NCI-H446 (cell line): ENCODE results near the gene NT5E.

Experiments
- DNase-seq, 2 experiments: peaks; one replicate each; lab custom pipeline; 2025; lab: John Stamatoyannopoulos, UW

NT5E gene

DNA sequence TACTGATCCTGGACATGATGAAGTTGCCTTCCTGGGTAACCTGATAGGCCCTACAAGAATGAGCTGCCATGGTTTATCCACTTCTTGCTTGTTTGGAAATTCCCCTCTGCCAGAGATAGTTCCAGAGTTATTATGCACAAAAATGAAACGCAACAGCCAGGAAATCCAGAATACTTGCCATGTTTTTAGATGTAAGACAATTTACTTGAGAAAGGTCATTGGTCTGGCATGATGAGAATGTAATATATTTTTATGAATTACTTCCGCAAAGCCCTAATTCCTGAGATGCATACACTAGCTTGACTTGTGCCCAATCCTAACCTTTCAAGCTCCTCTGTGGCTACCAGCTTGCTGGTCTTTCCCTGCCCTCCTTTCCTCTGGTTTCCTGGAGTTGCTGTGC is 27.9 kb upstream of the NT5E start:
- DNase-seq = no peak

- DNase-seq = no peak
These were observed 26.9 kb upstream of the NT5E start for GRCh38 chr6:85422996-85423395.

- no peak for DNase-seq
These were observed 24.9 kb upstream of the NT5E start for GRCh38 chr6:85424981-85425380.

DNA sequence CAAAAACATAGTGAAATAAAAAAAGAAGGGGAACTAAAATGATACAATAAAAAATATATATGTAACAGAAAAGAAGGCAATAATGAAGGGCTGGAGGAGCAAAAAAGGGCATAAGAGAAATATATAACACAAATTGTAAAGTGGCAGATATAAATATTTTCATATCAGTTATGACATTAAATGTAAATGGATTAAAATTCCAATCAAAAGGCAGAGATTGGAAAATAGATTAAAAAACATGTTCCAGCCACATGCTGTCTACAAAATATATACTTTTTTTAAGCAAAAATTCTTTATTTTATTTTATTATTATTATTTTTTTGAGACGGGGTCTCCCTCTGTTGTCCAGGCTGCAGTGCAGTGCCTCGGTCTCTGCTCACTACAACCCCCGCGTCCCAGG is 23.9 kb upstream of the NT5E start:
- no peak for DNase-seq

DNA sequence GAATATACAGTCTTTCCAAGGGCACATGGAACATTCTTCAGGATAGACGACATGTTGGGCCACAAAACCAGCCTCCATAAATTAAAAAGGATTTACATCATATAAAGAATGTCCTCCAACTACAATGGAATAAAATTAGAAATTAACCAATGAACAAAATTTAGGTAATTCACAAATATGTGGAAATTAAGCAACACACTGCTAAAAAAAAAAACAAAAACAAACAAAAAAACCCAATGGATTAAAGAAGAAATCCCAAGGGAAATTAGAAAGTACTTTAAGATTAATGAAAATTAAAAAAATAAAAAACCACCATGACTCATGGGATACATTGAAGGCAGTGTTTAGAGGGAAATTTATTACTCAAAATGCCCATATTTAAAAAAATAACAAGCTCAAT is 21.4 kb upstream of the NT5E start:
- no peak for DNase-seq

GRCh38 chr6:85429346-85429745 is 20.5 kb upstream of the NT5E start:
- no peak for DNase-seq

GRCh38 chr6:85431271-85431670 is 18.6 kb upstream of the NT5E start:
- no peak for DNase-seq

DNA sequence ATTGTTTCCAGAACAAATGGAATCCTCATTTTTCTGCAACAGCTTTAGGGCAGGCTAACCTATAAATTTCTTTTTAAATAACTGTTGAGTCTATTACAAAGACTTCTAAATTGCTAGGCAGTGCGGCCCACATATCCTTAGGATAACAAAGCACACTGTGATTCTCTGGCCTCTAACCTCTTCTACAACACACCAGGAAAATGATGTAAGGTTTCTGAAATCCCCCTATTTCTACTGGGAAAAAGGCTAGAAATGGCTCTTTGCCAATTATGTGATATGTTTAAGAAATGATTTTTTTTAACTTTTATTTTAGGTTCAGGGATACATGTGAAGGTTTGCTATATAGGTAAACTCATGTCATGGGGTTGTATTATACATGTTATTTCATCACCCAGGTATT is 17.3 kb upstream of the NT5E start:
- DNase-seq = no peak

GRCh38 chr6:85435851-85436250 is 14.0 kb upstream of the NT5E start:
- DNase-seq = no peak

GRCh38 chr6:85436411-85436810 is 13.5 kb upstream of the NT5E start:
- DNase-seq = no peak

DNA sequence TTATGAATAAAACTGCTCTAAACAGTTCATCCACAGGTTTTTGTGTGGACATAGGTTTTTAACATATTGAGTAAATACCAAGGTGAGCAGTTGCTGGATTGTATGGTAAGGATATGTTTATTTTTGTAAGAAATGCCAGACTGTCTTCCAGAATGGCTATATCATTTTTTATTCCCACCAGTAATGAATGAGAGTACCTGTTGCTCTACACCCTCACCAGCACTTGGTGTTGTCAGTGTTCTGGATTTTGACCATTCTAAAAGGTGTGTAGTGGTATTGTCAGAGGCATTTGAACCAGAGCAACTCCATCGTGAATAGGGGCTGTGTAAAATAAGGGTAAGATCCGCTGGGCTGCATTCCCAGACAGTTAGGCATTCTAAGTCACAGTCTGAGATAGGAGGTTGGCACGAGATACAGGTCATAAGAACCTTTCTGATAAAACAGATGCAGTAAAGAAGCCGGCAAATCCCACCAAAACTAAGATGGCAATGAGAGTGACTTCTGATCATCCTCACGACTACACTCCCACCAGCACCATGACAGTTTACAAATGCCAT is 12.9 kb upstream of the NT5E start:
- no peak for DNase-seq

DNA sequence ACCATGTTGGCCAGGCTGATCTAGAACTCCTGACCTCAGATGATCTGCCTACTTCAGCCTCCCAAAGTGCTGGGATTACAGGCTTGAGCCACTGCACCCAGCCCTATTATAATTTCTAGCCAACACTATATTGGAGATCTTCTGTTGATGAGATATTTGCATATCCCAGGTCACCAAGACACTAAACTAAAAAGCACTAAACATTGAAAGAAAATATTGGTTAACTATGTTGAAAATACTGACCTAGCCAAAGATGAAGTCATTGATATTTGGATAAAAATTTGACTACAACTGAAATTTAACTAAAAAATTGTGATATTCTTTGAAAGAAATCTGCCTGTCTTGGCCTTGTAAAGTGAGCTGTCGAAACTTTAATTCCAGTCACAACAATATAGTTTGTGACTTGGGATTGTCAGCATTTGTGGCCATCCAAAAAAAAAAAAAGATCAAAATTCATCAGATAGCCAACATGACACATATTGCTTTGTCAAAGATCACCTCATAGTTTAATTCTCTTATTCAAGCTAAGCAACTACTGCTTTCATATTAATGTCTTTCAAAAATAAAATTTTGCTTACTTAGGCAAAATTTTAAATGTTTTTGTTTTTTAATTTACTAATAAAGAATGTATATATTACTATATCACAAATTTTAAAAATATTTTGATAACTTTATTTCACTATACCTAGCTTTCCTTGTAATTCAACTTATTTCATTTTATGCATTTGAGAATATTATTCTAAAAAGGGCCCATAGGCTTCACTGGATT is 6.3 kb upstream of the NT5E start:
- DNase-seq = no peak

GRCh38 chr6:85449388-85449817 is 480 bp upstream of the NT5E start:
- no peak for DNase-seq

DNA sequence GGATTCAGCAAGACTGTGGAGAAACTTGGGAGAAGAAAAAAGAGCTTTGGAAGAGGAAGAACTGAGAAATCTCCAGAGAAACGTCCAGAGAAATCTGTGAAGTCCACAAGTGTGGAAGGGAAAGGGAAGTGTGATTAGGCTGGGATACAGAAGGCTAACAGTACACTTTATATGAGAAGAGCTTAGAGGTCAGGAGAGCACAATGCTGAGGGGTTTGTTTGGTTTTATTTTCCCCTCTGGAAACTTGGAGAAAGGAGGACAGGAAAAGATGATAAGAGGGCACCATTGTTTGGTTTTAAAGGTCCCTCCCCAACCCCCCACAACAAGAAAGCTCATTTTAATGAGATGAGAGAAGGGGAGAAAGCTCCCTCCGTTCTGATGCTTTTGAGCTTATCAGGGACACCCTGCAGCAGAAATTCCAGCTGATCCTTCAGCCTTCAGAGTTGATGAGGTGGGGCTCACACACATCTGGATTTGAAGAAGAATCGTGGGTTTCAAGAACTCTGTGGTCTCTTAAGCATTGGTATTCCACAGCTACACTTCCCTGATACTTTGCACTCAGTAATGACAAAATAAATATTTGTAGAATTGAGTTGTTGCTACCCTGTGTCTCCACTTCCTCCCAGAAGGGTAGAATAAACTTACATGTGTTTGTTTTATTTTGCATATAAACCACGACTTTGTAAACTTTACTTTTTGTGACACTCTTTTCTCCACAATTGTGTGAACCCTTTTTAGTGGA is 1.9 kb downstream of the NT5E start:
- DNase-seq = no peak

GRCh38 chr6:85452441-85452881 is 2.6 kb downstream of the NT5E start:
- no peak for DNase-seq

- no peak for DNase-seq
These were observed 3.2 kb downstream of the NT5E start for GRCh38 chr6:85453052-85453451.

DNA sequence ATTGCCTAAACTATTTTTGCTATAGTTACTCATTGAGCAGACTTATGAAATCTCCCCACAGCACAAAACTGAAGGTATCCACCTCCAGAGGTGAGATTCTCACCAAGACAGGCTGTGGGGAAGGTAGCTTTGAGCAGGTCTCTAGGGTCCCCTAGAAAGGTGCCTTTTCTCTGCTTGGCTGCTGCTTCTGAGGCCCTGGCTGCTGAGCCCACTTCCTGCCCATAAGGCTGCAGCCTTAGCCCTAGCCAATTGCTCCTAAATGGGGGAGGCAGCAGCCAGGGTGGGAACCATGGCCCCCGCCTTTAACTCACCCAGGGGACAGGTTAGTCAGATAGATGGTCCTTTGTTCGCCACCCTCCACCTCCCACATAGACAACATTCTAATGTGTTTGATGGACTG is 3.6 kb downstream of the NT5E start:
- DNase-seq = no peak

- DNase-seq = no peak
These were observed 5.7 kb downstream of the NT5E start for GRCh38 chr6:85455471-85456026.

- DNase-seq = no peak
These were observed 6.9 kb downstream of the NT5E start for GRCh38 chr6:85456782-85457181.

DNA sequence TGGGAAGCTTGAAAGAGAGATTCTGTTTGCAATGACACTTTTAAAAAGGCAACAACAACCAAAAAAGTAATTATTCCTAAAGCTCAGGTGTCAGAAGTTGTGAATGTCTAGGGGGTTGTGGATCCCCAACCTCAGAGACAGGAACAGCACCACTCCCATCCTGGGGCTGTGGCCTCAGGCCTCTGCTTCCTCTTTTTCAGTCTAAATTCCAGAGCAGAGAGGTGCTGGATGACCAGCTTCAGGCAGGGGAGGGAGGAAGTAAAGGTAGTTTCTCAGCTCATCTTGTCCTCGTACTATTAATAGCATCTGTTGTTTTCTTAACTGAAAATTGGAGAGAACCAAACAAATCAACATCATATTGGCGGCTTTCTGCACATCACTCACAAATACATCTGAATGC is 8.3 kb downstream of the NT5E start:
- no peak for DNase-seq

DNA sequence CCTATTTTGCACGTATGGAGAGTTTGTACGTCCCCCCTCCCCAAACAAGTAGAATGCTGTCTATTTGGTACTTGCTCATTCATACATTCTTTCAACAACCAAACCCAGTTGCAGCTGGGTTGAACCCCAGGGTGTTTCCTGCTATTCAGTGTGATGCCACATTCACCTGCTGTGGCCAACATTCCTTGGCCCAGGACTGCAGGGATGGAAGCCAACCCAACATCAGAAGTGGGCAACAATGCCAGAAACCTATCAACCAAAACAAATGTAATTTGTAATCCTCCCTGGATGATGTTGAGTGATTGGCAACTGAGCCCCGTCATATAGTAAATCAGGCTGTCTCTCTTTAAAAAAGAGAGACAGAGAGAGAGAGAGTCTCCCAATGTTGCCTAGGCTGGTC is 8.9 kb downstream of the NT5E start:
- peak; percentile 17 to 68 for DNase-seq

GRCh38 chr6:85459224-85459901 is 9.5 kb downstream of the NT5E start:
- peak in 1 of 2 experiments; percentile 4 for DNase-seq
